HG03521 (cell line): Measurements from ENCODE around the gene ARHGAP21.

Experiments used
- ATAC-seq: cut with Tn5 transposase; IDR thresholded peaks from one replicate; pipeline ENCODE4 v1.9.1; 2021; ENCODE audit warnings: mild to moderate bottlenecking, moderate library complexity; ENCODE audit not compliant: unreplicated experiment

ARHGAP21 gene

DNA sequence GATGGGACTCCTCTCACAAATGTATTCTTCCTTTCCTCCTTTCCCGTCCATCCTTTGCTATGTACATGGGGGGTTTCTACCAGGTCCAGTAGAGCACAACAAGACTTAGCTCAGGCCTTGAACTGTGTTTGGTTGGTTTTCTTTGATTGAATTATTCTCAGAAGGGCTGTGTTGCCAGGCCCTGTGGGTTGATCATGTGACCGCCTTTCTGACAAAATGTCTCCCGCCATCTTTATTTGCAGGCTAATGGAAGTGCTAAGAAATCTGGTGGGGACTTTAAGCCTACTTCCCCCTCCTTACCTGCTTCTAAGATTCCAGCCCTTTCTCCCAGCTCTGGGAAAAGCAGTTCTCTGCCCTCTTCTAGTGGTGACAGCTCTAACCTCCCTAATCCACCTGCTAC lies 178.1 kb downstream of the ARHGAP21 start:
- no peak for ATAC-seq

DNA sequence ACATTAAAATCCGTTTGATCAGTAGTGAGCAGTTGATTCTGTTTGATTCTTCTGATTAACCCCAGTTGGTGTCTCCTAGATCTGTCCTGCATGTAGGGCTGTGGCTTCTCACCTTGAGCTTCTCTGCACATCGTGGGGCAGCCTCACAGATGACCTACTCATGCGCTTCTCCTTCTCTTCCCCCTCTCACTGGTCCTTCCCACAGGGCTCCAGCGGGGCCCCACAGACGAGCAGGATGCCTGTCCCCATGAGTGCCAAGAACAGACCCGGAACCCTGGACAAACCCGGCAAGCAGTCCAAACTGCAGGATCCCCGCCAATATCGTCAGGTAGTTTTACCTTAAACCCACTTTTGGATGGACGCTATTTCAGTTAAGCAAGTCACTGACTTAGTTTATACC lies 178.9 kb downstream of the ARHGAP21 start:
- no peak for ATAC-seq

DNA sequence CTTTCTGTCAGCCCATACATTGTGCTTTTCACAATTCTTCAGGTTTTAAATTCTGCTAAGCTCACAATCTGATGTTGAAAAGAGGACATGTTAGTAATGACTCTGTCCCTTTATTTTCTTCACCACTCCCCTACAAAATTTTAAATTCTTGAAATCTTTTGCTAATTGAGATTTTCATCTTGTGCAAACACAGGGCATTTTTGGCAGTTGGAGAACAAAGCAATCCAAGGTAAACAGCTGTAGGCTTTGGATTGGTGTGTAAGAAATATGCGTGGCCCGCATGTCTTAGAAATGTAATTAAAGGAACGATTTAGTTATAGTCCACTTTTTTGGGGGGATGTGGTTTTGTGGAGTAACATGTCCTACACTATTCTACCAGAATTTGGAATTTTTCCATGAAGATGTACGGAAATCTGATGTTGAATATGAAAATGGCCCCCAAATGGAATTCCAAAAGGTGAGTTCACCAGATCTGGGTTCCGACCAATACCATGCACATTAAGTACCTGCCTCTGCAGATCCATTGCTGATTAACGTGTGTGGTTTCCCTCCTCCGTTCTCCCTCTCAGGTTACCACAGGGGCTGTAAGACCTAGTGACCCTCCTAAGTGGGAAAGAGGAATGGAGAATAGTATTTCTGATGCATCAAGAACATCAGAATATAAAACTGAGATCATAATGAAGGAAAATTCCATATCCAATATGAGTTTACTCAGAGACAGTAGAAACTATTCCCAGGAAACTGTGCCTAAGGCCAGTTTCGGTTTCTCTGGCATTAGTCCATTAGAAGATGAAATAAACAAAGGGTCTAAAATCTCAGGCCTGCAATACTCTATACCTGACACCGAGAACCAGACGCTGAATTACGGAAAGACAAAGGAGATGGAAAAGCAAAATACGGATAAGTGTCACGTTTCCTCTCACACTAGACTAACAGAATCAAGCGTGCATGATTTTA lies 181.1 kb downstream of the ARHGAP21 start:
- ATAC-seq, result no peak

DNA sequence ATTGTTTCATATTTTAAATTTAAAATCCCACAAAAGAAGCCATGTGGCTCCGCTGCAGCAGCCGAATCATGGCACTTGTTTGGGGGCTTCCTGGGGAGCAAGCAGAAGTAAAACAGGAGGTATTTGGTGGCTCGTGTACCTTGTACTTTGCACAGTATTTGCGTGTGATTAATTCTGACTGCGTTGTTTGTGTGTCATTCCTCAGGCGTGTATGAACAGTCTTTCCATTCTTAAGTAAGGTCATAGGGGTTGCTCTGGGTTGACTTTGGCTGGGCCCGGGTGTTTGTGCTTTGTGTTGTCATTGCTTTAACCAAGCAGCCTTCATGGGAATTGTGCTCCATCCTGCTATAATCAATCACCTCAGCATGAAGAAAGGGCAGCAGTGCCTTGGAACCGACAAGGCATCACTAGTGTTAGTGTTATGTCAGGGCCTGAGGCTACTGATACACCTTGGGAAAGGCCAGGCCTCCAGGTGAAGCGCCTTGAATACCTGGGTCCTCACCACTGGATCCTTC lies 182.4 kb downstream of the ARHGAP21 start:
- no peak for ATAC-seq

DNA sequence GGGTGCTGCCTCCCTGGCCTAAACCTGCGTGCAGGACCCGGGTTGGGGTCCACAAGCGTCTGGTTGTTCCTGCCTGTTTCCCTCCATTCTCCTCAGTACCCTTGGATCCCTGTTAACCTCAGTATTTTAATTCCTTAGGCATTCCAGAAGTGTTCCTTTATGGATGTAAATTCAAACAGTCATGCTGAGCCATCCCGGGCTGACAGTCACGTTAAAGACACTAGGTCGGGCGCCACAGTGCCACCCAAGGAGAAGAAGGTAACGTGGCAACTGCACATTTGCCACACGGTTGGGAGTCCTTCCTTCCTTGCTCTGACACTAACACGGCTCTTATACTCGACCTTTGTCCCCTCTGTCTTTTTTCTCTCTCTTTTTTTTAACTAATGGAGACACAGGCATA lies 187.1 kb downstream of the ARHGAP21 start:
- ATAC-seq, result no peak

DNA sequence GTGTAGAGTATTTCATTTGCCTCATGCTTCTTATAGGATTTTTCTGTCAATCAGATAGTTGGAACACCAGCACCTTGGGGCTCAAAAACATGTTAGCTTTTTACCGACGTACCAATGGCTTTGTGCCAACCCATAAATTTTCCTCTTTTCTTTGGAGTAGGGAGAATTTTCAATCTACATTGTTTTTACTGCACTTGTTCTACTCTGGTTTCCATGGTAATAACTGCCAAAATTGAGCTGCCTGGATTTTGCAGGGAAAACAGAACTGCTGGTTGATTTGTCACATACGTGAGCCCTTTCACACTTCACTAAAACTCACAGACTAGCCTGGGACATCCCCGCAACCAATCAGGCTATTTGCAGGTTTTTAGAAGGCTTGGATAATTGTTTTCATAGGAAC lies 189.7 kb downstream of the ARHGAP21 start:
- ATAC-seq, result no peak
